Muscle layer of colon (tissue), 2 donors: ENCODE results near the gene CNDP2.
"Not testable (repeated sequence)": the region's sequence is repeated elsewhere in the genome, so short reads cannot be mapped to it uniquely, and the experiment has no call there.

Experiments used
- H3K27ac ChIP-seq: one replicate; pipeline ENCODE4 v1.7.0; 2013; ENCODE audit warnings: low read depth, mild to moderate bottlenecking, low read length, moderate library complexity
- H3K27me3 ChIP-seq, 2 donors: one replicate each; pipeline ENCODE4 v1.7.0; 2013; ENCODE audit warnings: low read length in 2 of 2, mild to moderate bottlenecking in 2 of 2; ENCODE audit not compliant: insufficient read depth in 2 of 2, control insufficient read depth in 1 of 2
- H3K36me3 ChIP-seq: one replicate; pipeline ENCODE4 v1.7.0; 2013; ENCODE audit warnings: mild to moderate bottlenecking, low read length; ENCODE audit not compliant: insufficient read depth
- H3K4me1 ChIP-seq: one replicate; pipeline ENCODE4 v1.7.0; 2013; ENCODE audit warnings: mild to moderate bottlenecking, low read length; ENCODE audit not compliant: insufficient read depth
- H3K4me3 ChIP-seq, 2 donors: one replicate each; pipeline ENCODE4 v1.7.0; 2013; ENCODE audit warnings: low read length in 2 of 2, low read depth in 1 of 2, mild to moderate bottlenecking in 1 of 2, moderate library complexity in 1 of 2
- H3K9ac ChIP-seq: one replicate; pipeline ENCODE4 v1.7.0; 2013; ENCODE audit warnings: low read length
- H3K9me3 ChIP-seq: one replicate; pipeline ENCODE4 v1.7.0; 2013; ENCODE audit warnings: mild to moderate bottlenecking, low read length
- donor health status: abdominal sarcoma.
- donor health status: Adenocarcinoma of cecum.

CNDP2 gene

DNA sequence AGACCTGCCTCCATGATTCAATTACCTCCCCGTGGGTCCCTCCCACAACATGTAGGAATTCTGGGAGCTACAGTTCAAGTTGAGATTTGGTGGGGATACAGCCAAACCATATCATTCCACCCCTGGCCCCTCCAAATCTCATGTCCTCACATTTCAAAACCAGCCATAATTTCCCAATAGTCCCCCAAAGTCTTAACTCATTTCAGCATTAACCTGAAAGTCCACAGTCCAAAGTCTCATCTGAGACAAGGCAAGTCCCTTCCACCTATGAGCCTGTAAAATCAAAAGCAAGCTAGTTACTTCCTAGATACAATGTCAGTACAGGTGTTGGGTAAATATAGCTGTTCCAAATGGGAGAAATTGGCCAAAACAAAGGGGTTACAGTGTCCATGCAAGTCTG is 69.0 kb downstream of the CNDP2 start:
- H3K4me1 ChIP-seq: peaks cover 10% of the 10 kb centered on the region
- not testable (repeated sequence) for H3K9ac ChIP-seq, H3K9me3 ChIP-seq, H3K27me3 ChIP-seq, H3K27ac ChIP-seq, H3K4me3 ChIP-seq, H3K36me3 ChIP-seq

DNA sequence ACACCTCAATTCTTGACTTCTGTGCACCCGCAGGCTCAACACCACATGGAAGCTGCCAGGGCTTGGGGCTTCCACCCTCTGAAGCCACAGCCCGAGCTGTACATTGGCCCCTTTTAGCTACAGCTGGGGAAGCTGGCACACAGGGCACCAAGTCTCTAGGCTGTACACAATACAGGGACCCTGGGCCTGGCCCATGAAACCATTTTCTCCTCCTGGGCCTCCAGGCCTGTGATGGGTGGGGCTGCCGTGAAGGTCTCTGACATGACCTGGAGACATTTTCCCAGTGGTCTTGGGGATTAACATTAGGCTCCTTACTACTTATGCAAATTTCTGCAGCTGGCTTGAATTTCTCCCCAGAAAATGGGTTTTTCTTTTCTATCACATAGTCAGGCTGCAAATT is 69.8 kb downstream of the CNDP2 start:
- H3K27me3 ChIP-seq, H3K9ac ChIP-seq, H3K4me3 ChIP-seq, H3K36me3 ChIP-seq, H3K9me3 ChIP-seq, H3K27ac ChIP-seq: not testable (repeated sequence)
- H3K4me1 ChIP-seq: peaks cover 10% of the 10 kb centered on the region

DNA sequence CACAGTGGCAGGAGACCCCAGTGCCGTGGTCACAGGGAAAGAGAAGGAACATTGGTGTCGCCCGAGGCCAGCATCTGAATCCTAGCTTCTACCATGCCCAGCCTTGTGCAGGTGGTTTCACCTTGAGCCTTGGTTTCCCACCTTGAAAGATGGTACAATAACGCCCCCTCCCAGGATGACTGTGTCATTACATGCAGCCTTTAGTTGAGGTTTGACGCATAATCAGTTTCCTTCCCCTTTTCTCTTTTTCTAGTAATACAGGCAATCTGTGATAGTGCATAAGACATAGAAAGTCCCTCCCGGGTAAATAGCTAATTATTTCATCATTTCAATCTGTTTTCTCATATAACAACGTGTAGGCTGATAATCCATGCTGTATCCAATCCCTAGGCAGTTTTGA is 71.7 kb downstream of the CNDP2 start:
- Histone ChIP-seq H3K27me3 (no peaks in the 10 kb centered on the region), H3K9me3 (no peaks in the 10 kb centered on the region), H3K4me3 (no peak overlapping the region), H3K9ac (no peak overlapping the region), H3K4me1 (peaks cover 10% of the 10 kb centered on the region), H3K36me3 (no peaks in the 10 kb centered on the region), H3K27ac (no peak overlapping the region)

- H3K4me1 ChIP-seq: no peaks in the 10 kb centered on the region
- no peak overlapping the region for H3K27ac ChIP-seq
- no peaks in the 10 kb centered on the region for H3K36me3 ChIP-seq
- H3K9ac ChIP-seq: no peak overlapping the region
- no peaks in the 10 kb centered on the region for H3K27me3 ChIP-seq
- H3K4me3 ChIP-seq: no peak overlapping the region
- no peaks in the 10 kb centered on the region for H3K9me3 ChIP-seq
Measured at GRCh38 chr18:74569401-74569800, 73.2 kb downstream of the CNDP2 start.

GRCh38 chr18:74570266-74570665 is 74.1 kb downstream of the CNDP2 start:
- H3K36me3 ChIP-seq: no peaks in the 10 kb centered on the region
- H3K27me3 ChIP-seq: no peaks in the 10 kb centered on the region
- no peak overlapping the region for H3K9ac ChIP-seq
- H3K9me3 ChIP-seq: no peaks in the 10 kb centered on the region
- H3K4me3 ChIP-seq: no peak overlapping the region
- no peaks in the 10 kb centered on the region for H3K4me1 ChIP-seq
- no peak overlapping the region for H3K27ac ChIP-seq

DNA sequence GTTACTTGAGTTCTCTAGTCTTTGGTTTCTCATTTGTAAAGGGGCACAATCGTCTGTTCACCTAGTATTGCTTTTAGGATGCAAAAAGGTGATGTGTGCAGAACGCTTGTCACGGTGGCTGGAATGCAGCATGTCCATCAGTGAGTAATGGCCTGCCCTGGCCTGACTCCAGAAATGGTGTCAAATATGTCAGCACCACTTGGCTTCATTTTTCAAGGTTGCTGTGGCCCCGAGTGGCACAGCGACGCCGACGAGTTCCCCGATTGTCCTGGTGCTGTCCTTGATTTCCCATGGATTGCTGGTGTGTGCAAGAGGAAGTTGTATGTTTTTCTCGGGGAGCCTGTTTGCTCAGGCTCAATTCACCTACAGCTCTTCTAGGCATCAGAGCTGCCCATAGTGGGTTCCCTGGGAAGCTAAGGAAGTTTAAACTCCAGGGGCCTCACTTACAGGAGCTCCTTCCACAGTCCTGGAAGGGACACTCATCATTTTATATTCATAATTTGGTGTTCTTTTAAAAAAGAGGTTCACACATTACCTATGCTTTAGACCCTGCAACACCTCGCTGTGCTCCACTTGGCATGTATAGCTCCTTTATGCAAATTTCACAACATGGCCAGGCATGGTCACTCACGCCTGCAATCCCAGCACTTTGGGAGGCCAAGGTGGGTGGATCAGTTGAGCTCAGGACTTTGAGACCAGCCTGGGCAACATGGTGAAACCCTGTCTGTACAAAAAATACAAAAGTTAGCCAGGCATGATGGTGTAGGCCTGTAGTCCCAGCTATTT is 75.9 kb downstream of the CNDP2 start:
- H3K4me3 ChIP-seq: no peak overlapping the region
- no peaks in the 10 kb centered on the region for H3K27me3 ChIP-seq
- no peaks in the 10 kb centered on the region for H3K4me1 ChIP-seq
- no peaks in the 10 kb centered on the region for H3K36me3 ChIP-seq
- H3K9ac ChIP-seq: no peak overlapping the region
- no peaks in the 10 kb centered on the region for H3K9me3 ChIP-seq
- no peak overlapping the region for H3K27ac ChIP-seq

GRCh38 chr18:74573053-74573452 is 76.9 kb downstream of the CNDP2 start:
- Histone ChIP-seq H3K4me1 (no peaks in the 10 kb centered on the region), H3K27ac (no peak overlapping the region), H3K9ac (no peak overlapping the region), H3K36me3 (no peaks in the 10 kb centered on the region), H3K4me3 (no peak overlapping the region), H3K9me3 (no peaks in the 10 kb centered on the region), H3K27me3 (no peaks in the 10 kb centered on the region)
